Measurements from ENCODE around the gene FIBP. TPM values are rescaled to one million over a fixed set of nuclear protein-coding genes. Genes with fewer than 3 reads are reported as not detected.

The FIBP gene
- total and polyA plus RNA-seq, 2 donors (not counting 3 experiments of a cell fraction or from before 2014, with no cell fraction given), result 105 to 162 TPM

GRCh38 chr11:65880844-65881421 is 7.3 kb downstream of the FIBP start:
- H3K9me3 ChIP-seq (replicated peaks; ENCODE audit: control insufficient read depth, insufficient read depth, low read length), result no peaks in the 10 kb centered on the region
- H3K27me3 ChIP-seq (ENCODE audit: control insufficient read depth in 2 of 2, insufficient read depth in 2 of 2, low read length in 2 of 2), result no peaks in the 10 kb centered on the region
- dilution Hi-C loops (cut with MboI; ENCODE audit: extremely low pct_ligation_motif_present, low sequenced_read_pairs) (no loop called here), intact Hi-C loops (cut with micrococcal nuclease) (no loop called here)
- H4K20me1 ChIP-seq (replicated peaks; ENCODE audit: control insufficient read depth, extremely low read depth, insufficient read depth, low read length), result no peaks in the 10 kb centered on the region
- no peak overlapping the region for H3K27ac ChIP-seq (ENCODE audit: insufficient read depth, low read depth, low read length)
- H3K9me1 ChIP-seq (replicated peaks; ENCODE audit: control insufficient read depth, extremely low read depth, insufficient read depth, low read length), result no peaks in the 10 kb centered on the region
- H3K79me2 ChIP-seq (ENCODE audit: control insufficient read depth, insufficient read depth, low read length), result no peaks in the 10 kb centered on the region
- no TSS peak for BruUV-seq (replicated peaks)
- FAIRE-seq (no peak), DNase-seq (ENCODE audit: low read depth, low spot score) (no peak)
- H3K9ac ChIP-seq (replicated peaks; ENCODE audit: extremely low read depth, insufficient read depth, low read length), result no peak overlapping the region
- H3K4me3 ChIP-seq (replicated peaks in 1 of 3; ENCODE audit: insufficient read depth in 1 of 3, low read depth in 1 of 3, low read length in 3 of 3), result no peak overlapping the region
- H2AFZ ChIP-seq (ENCODE audit: low read depth, low read length), result no peak overlapping the region
- ChIA-PET POLR2A (no interaction called here), CTCF (interaction anchor here (0.9 to 1.8 kb wide), 4 partner anchors 20 to 108 kb away, joined by 3 to 4 read pairs (median 4); partner anchors contain the start of gene MUS81)
- H3K4me2 ChIP-seq (ENCODE audit: insufficient read depth, low read length), result no peak overlapping the region
- peaks cover 4 to 27% of the 10 kb centered on the region in 2 experiments for H3K36me3 ChIP-seq (ENCODE audit: control insufficient read depth in 2 of 2, extremely low read depth in 1 of 2, insufficient read depth in 2 of 2, low read length in 2 of 2)
- TF ChIP-seq MAX (IDR thresholded peaks at IDR 0.05; ENCODE audit: insufficient read depth, insufficient read length), result no peak
- no peak for TF ChIP-seq GATA2 (IDR thresholded peaks at IDR 0.05; ENCODE audit: insufficient read depth, insufficient read length, low read depth, low read length)
- no peak for TF ChIP-seq EZH2 (IDR thresholded peaks at IDR 0.05; ENCODE audit: borderline replicate concordance, low read depth, low read length, severe bottlenecking)
- no peak for TF ChIP-seq CTCF (IDR thresholded peaks at IDR 0.05; ENCODE audit: extremely low read depth in 1 of 2, insufficient read depth in 1 of 2, low read depth in 1 of 2, low read length in 2 of 2)
- TF ChIP-seq POLR2AphosphoS5 (IDR thresholded peaks at IDR 0.05; ENCODE audit: insufficient read depth, low read depth, low read length), result no peak
- no peak for TF ChIP-seq FOS (IDR thresholded peaks at IDR 0.05; ENCODE audit: borderline replicate concordance, insufficient read depth, low read length)
- TF ChIP-seq POLR2A (IDR thresholded peaks at IDR 0.05; ENCODE audit: low read depth, low read length), result no peak
- no peaks in the 10 kb centered on the region for H3K4me1 ChIP-seq (ENCODE audit: control insufficient read depth, extremely low read depth, insufficient read depth, low read length)
